ENCODE results near the gene C2orf15.
"Not testable (repeated sequence)": the region's sequence is repeated elsewhere in the genome, so short reads cannot be mapped to it uniquely, and the experiment has no call there.

Gene C2orf15

GRCh38 chr2:99184811-99185210 is 43.3 kb downstream of the C2orf15 start:
- no peak overlapping the region for H3K4me3 Mint-ChIP-seq
- DNase-seq: no peak
- H3K27me3 Mint-ChIP-seq (ENCODE audit: low read depth, poor library complexity): no peaks in the 10 kb centered on the region
- H3K27ac Mint-ChIP-seq: no peak overlapping the region
- peaks cover 52% of the 10 kb centered on the region for H3K36me3 Mint-ChIP-seq (ENCODE audit: low read depth)
- peaks cover 8% of the 10 kb centered on the region for H3K9me3 Mint-ChIP-seq
- H3K4me1 Mint-ChIP-seq: peaks cover 26% of the 10 kb centered on the region
- TF ChIP-seq CTCF (IDR thresholded peaks at IDR 0.05): no peak

GRCh38 chr2:99187011-99187410 is 45.5 kb downstream of the C2orf15 start:
- peaks cover 8% of the 10 kb centered on the region for H3K9me3 Mint-ChIP-seq
- no peak for DNase-seq
- no peak overlapping the region for H3K4me3 Mint-ChIP-seq
- no peak for TF ChIP-seq CTCF (IDR thresholded peaks at IDR 0.05)
- H3K36me3 Mint-ChIP-seq (ENCODE audit: low read depth): peaks cover 73% of the 10 kb centered on the region
- H3K27me3 Mint-ChIP-seq (ENCODE audit: low read depth, poor library complexity): no peaks in the 10 kb centered on the region
- peak overlapping the region; percentile 82 for H3K27ac Mint-ChIP-seq
- H3K4me1 Mint-ChIP-seq: peaks cover 8% of the 10 kb centered on the region

GRCh38 chr2:99188357-99188756 is 46.9 kb downstream of the C2orf15 start:
- peak overlapping the region; percentile 9 for H3K27ac Mint-ChIP-seq
- no peak overlapping the region for H3K4me3 Mint-ChIP-seq
- H3K27me3 Mint-ChIP-seq (ENCODE audit: low read depth, poor library complexity): no peaks in the 10 kb centered on the region
- H3K4me1 Mint-ChIP-seq: no peaks in the 10 kb centered on the region
- H3K9me3 Mint-ChIP-seq: peaks cover 4% of the 10 kb centered on the region
- no peak for DNase-seq
- TF ChIP-seq CTCF (IDR thresholded peaks at IDR 0.05): no peak
- H3K36me3 Mint-ChIP-seq (ENCODE audit: low read depth): peaks cover 77% of the 10 kb centered on the region

- no peaks in the 10 kb centered on the region for H3K9me3 Mint-ChIP-seq
- H3K4me1 Mint-ChIP-seq: no peaks in the 10 kb centered on the region
- H3K4me3 Mint-ChIP-seq: no peak overlapping the region
- no peak for DNase-seq
- no peaks in the 10 kb centered on the region for H3K27me3 Mint-ChIP-seq (ENCODE audit: low read depth, poor library complexity)
- TF ChIP-seq CTCF (IDR thresholded peaks at IDR 0.05): no peak
- no peak overlapping the region for H3K27ac Mint-ChIP-seq
- peaks cover 74% of the 10 kb centered on the region for H3K36me3 Mint-ChIP-seq (ENCODE audit: low read depth)
Measured at GRCh38 chr2:99190548-99190947, 49.0 kb downstream of the C2orf15 start.

DNA sequence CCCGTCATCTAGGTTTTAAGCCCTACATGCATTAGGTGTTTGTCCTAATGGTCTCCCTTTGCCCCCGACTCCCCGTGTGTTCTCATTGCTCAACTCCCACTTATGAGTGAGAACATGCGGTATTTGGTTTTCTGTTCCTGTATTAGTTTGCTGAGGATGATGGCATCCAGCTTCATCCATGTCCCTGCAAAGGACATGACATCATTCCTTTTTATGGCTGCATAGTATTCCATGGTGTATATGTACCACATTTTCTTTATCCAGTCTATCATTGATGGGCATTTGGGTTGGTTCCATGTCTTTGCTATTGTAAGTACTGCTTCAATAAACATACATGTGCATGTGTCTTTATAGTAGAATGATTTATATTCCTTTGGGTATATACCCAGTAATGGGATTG is 50.9 kb downstream of the C2orf15 start:
- not testable (repeated sequence) for H3K27me3 Mint-ChIP-seq (ENCODE audit: low read depth, poor library complexity); H3K4me1 Mint-ChIP-seq; H3K4me3 Mint-ChIP-seq; H3K9me3 Mint-ChIP-seq; H3K27ac Mint-ChIP-seq; DNase-seq
- H3K36me3 Mint-ChIP-seq (ENCODE audit: low read depth): peaks cover 70% of the 10 kb centered on the region

GRCh38 chr2:99198103-99198841 is 56.8 kb downstream of the C2orf15 start:
- Mint-ChIP-seq H3K4me3 (no peak overlapping the region), H3K4me1 (no peaks in the 10 kb centered on the region), H3K9me3 (peaks cover 4% of the 10 kb centered on the region)

More at GRCh38 chr2:99198103-99198841, 56.8 kb downstream of the C2orf15 start:
- Mint-ChIP-seq H3K36me3 (ENCODE audit: low read depth) (peaks cover 41% of the 10 kb centered on the region), H3K27me3 (ENCODE audit: low read depth, poor library complexity) (no peaks in the 10 kb centered on the region), H3K27ac (peak overlapping the region; percentile 75)
- no peak for DNase-seq
- no peak for TF ChIP-seq CTCF (IDR thresholded peaks at IDR 0.05)
